ENCODE data around the gene DLG2. TPM values are rescaled to one million over a fixed set of nuclear protein-coding genes. Genes with fewer than 3 reads are reported as not detected.

DLG2 gene
- total RNA-seq, 1 donor from 2014 or later: 0.17 TPM

DNA sequence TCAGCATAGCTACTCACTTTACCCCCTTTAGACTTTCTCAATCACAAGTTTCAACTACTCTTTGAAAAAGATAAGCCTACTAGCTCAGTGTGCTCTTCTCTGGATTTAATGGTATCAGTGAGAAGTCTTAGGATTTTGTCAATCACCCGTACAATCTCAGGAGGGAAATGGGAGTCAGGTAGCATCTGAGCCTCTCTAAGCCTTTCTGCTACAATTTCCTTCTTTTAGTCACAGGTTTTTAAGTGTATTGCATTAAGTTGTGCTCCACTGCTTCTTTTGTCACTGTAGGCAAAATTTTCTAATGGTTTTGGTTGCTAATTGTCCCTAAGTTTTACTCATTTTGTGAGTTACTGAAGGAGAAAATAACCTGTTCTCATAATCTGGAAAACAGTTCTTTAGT is 1582.4 kb downstream of the DLG2 start:
- DNase-seq (ENCODE audit: low read depth): no peak
- H3K4me3 ChIP-seq (ENCODE audit: low read depth, low read length): no peak overlapping the region
- TF ChIP-seq, protein P1, sequence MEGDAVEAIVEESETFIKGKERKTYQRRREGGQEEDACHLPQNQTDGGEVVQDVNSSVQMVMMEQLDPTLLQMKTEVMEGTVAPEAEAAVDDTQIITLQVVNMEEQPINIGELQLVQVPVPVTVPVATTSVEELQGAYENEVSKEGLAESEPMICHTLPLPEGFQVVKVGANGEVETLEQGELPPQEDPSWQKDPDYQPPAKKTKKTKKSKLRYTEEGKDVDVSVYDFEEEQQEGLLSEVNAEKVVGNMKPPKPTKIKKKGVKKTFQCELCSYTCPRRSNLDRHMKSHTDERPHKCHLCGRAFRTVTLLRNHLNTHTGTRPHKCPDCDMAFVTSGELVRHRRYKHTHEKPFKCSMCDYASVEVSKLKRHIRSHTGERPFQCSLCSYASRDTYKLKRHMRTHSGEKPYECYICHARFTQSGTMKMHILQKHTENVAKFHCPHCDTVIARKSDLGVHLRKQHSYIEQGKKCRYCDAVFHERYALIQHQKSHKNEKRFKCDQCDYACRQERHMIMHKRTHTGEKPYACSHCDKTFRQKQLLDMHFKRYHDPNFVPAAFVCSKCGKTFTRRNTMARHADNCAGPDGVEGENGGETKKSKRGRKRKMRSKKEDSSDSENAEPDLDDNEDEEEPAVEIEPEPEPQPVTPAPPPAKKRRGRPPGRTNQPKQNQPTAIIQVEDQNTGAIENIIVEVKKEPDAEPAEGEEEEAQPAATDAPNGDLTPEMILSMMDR (conservative IDR thresholded peaks at IDR 0.05; ENCODE audit: low read depth, low read length): no peak

DNA sequence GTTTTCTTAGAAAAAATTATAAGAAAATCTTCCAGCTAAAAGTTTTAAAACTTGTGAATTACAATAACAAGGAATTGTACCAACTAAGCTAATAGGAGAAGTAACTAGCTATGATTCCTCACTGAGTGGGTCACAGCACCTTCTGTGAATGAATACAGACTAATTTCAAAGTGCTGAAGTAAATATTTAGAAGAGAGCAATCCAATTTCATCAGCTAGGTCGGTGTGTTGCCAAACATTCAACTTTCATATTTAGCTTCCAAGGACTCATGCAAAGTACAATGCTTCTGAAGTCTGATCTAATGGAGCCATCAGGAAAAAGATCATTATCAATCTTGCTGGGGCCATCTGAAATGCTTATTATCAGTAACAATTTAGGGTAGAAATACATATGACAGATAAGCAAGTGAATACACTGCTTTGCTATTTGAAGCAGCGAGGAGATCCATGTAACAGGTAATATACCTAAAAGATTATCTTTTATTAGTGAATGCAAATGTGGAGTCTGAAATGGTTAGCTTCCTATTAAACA is 1590.4 kb downstream of the DLG2 start:
- TF ChIP-seq, protein P1 (conservative IDR thresholded peaks at IDR 0.05; ENCODE audit: low read depth, low read length): no peak
- no peak for DNase-seq (ENCODE audit: low read depth)
- no peak overlapping the region for H3K4me3 ChIP-seq (ENCODE audit: low read depth, low read length)

DNA sequence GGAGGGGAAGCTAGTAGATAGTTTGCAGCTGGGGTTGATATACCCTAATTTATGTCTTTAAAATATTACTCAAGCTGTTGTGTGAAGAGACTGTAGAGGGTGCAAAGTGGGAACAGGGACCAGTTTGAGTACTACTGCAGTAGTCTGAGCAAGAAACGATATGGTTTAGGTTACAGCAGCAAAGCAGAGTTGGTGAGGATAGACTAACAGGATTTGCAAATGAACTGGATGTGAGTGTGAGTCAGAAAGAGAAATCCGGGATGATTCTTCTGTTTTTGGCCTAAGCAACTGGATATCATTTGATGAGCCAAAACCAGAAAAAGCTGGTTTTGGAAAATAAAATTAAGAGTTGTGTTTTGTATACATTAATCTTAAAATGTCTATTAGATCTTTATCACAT is 1591.5 kb downstream of the DLG2 start:
- TF ChIP-seq, protein P1 (conservative IDR thresholded peaks at IDR 0.05; ENCODE audit: low read depth, low read length): no peak
- no peak for DNase-seq (ENCODE audit: low read depth)
- H3K4me3 ChIP-seq (ENCODE audit: low read depth, low read length): no peak overlapping the region

DNA sequence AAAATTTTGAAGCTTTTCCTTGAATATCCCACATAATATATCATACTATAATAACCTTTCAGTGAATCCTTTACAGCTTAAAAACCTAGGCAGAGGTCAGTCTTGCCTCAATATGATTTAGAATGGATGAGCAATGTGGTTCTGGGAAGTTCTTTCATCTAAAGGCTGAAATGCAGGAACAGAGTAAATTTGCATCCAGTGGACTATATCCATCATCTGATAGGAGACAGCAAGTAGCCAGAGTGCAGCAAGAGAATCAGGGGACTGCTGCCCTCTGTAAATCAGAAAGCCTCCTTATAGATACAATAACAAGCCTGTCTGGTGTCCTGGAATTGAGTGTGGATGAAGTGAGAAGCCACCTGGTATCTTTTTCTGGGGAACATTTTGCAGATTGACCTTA is 1592.7 kb downstream of the DLG2 start:
- TF ChIP-seq, protein P1 (conservative IDR thresholded peaks at IDR 0.05; ENCODE audit: low read depth, low read length): no peak
- no peak for DNase-seq (ENCODE audit: low read depth)
- H3K4me3 ChIP-seq (ENCODE audit: low read depth, low read length): no peak overlapping the region

DNA sequence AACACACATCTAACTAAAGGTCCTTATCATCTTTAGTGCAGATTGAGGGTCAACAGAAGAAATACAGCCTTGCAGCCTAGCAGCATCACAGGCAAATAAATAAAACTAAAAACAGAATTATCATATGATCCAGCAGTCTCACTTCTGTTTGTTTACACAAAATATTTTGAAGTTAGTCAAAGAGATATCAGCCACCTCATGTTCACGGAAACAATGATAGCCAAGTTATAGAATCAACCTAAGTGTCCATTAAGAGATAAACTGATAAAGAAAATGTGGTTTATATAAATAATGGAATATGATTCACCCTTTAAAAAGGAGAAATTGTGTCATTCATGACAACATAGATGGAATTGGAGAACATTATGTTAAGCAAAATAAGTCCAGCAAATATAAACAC is 1602.9 kb downstream of the DLG2 start:
- TF ChIP-seq, protein P1 (conservative IDR thresholded peaks at IDR 0.05; ENCODE audit: low read depth, low read length): no peak

DNA sequence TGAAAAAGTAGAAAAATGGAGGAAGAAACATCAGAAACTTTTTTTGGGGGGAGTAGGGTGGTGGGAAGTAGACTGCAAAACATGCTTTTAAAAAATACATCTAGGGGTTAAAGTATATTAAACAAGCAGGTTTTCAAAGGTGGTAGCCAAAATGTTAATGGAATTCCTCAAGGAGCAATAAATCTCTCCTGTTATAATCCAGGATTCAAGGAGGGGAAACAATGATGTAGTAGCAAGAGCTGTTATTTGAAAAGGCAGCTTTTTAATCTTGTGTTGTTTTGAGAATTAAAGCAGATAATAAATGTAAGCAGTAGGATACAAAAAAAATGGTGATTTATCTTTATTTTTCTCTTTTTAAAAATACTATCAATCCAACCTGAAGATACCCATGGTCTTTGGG is 1604.4 kb downstream of the DLG2 start:
- H3K4me3 ChIP-seq (ENCODE audit: low read depth, low read length): no peak overlapping the region
- DNase-seq (ENCODE audit: low read depth): no peak
- TF ChIP-seq, protein P1 (conservative IDR thresholded peaks at IDR 0.05; ENCODE audit: low read depth, low read length): no peak

More for the DNA sequence above, 1602.9 kb downstream of the DLG2 start:
- H3K4me3 ChIP-seq (ENCODE audit: low read depth, low read length): no peak overlapping the region
- DNase-seq (ENCODE audit: low read depth): no peak

DNA sequence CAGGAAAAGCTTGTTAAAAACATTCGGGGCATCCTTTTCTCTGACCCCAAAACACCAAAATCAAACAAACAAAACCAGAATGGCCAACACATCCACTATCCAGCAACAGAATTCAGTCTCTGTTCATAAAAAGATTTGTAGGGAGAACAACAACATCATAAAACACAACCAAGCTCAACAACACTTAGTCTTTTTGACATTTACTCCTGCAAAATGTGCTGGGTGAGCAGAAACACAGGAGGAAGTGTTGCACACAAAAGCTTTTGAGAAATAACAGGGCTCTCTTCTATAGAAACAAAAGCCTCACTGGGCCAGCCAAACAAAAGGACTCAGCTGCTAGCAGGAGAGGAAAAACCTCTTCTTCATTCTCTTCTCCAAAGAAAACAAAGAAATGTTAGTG is 1604.9 kb downstream of the DLG2 start:
- TF ChIP-seq, protein P1 (conservative IDR thresholded peaks at IDR 0.05; ENCODE audit: low read depth, low read length): no peak
- no peak for DNase-seq (ENCODE audit: low read depth)
- no peak overlapping the region for H3K4me3 ChIP-seq (ENCODE audit: low read depth, low read length)

All from epithelial cell of proximal tubule (primary cell).